Stomach (tissue), 4 donors: ENCODE results near the gene ARMH1.

Source experiments
- POLR2AphosphoS5 ChIP-seq, 3 donors: sonication (generic); formaldehyde crosslinking; IDR thresholded peaks; one replicate each; pipeline ENCODE4 v1.6.1; 2016; ENCODE audit warnings: antibody characterized with exemption in 3 of 3
- TF ChIP-seq, protein P1 (sequence below), 7 experiments: fragments of 450-650 bp in 4 of 7; fragments of 200-600 bp in 3 of 7; sonication (generic) in 3 of 7; IDR thresholded peaks; one replicate each; pipeline ENCODE4 v1.5.1; 2016 to 2019; ENCODE audit warnings: antibody characterized with exemption in 7 of 7, control low read depth in 2 of 7, mild to moderate bottlenecking in 1 of 7

DNA sequence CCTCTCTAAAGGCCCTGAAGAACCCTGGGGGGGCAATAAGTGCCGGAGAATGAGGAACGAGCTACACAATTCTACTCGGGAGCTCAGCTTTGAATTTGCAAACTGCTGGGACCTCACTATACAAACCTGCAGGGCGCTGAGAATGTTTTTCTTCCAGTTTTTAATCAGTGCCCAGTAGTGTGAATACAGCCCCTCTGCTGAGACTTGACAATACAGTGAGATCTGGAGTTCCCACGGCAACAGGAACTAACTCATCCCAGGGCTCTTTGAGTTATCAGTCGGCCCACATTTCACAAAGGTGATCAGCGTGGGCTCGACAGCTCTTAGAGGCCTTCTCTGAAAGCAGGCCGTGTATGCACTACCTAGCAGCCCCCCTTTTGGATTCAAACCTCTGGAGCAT lies 41.9 kb upstream of the ARMH1 start:
- TF ChIP-seq, protein P1, sequence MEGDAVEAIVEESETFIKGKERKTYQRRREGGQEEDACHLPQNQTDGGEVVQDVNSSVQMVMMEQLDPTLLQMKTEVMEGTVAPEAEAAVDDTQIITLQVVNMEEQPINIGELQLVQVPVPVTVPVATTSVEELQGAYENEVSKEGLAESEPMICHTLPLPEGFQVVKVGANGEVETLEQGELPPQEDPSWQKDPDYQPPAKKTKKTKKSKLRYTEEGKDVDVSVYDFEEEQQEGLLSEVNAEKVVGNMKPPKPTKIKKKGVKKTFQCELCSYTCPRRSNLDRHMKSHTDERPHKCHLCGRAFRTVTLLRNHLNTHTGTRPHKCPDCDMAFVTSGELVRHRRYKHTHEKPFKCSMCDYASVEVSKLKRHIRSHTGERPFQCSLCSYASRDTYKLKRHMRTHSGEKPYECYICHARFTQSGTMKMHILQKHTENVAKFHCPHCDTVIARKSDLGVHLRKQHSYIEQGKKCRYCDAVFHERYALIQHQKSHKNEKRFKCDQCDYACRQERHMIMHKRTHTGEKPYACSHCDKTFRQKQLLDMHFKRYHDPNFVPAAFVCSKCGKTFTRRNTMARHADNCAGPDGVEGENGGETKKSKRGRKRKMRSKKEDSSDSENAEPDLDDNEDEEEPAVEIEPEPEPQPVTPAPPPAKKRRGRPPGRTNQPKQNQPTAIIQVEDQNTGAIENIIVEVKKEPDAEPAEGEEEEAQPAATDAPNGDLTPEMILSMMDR (IDR thresholded peaks at IDR 0.05), result no peak
- no peak for TF ChIP-seq POLR2AphosphoS5 (IDR thresholded peaks at IDR 0.05)
